ENCODE measurements around the gene DLX6. TPM values are rescaled to one million over a fixed set of nuclear protein-coding genes. Genes with fewer than 3 reads are reported as not detected.

Gene DLX6
- total RNA-seq, 1 experiment from 2014 or later = not detected

GRCh38 chr7:96992192-96993005 lies 13.0 kb upstream of the DLX6 start:
- Histone ChIP-seq H3K36me3 (ENCODE audit: control insufficient read depth in 1 of 2, insufficient read depth in 2 of 2, low read length in 2 of 2) (no peaks in the 10 kb centered on the region), H3K4me2 (ENCODE audit: low read length) (no peak overlapping the region), H3K9me2 (ENCODE audit: insufficient read depth) (no peaks in the 10 kb centered on the region), H3K4me3 (replicated peaks in 1 of 2; ENCODE audit: low read depth in 1 of 2, low read length in 2 of 2) (no peak overlapping the region), H3K79me2 (ENCODE audit: insufficient read depth, low read length) (no peaks in the 10 kb centered on the region), H3K27me3 (ENCODE audit: insufficient read depth, low read length) (peaks cover 57% of the 10 kb centered on the region), H3K9me3 (ENCODE audit: control insufficient read depth in 1 of 2, insufficient read depth in 1 of 2, low read depth in 1 of 2, low read length in 2 of 2) (no peaks in the 10 kb centered on the region), H3K4me1 (ENCODE audit: control insufficient read depth in 1 of 2, insufficient read depth in 2 of 2, low read length in 2 of 2) (no peaks in the 10 kb centered on the region), H3K9ac (ENCODE audit: low read length) (no peak overlapping the region), H4K20me1 (ENCODE audit: insufficient read depth) (no peaks in the 10 kb centered on the region), H3K27ac (ENCODE audit: low read depth, low read length) (no peak overlapping the region), H2AFZ (ENCODE audit: low read depth, low read length, poor library complexity, severe bottlenecking) (no peak overlapping the region)
- DNase-seq (ENCODE audit: low read depth, low spot score) (no peak), ATAC-seq (no peak)
- ChIA-PET CTCF (no interaction called here), RAD21 (ENCODE audit: low non-redundant PET in 1 of 2, low total read pairs in 2 of 2, uncharacterized antibody in 2 of 2, unreplicated experiment in 2 of 2) (no interaction called here), POLR2A (no interaction called here)
- TF ChIP-seq ZNF274 (IDR thresholded peaks at IDR 0.05; ENCODE audit: low read depth, low read length) (no peak), EZH2 (IDR thresholded peaks at IDR 0.05) (no peak), JUND (IDR thresholded peaks at IDR 0.05) (no peak), EGR1 (IDR thresholded peaks at IDR 0.05; ENCODE audit: low read depth) (no peak), POLR2AphosphoS5 (IDR thresholded peaks at IDR 0.05; ENCODE audit: low read depth, low read length) (no peak), FOSL1 (IDR thresholded peaks at IDR 0.05; ENCODE audit: low read depth) (no peak), TCF7L2 (IDR thresholded peaks at IDR 0.05; ENCODE audit: borderline replicate concordance, extremely low read depth, insufficient read depth, insufficient read length) (no peak), SP1 (IDR thresholded peaks at IDR 0.05; ENCODE audit: low read depth) (no peak), ELF1 (IDR thresholded peaks at IDR 0.05; ENCODE audit: borderline replicate concordance, low read depth) (no peak)
- TF ChIP-seq, protein P1, sequence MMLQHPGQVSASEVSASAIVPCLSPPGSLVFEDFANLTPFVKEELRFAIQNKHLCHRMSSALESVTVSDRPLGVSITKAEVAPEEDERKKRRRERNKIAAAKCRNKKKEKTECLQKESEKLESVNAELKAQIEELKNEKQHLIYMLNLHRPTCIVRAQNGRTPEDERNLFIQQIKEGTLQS (IDR thresholded peaks at IDR 0.05) = no peak
- intact Hi-C loops (cut with micrococcal nuclease) = no loop called here
- BruUV-seq (replicated peaks) = no TSS peak
